WTC11 (cell line): Measurements from ENCODE around the gene TBC1D17. TPM values are rescaled to one million over a fixed set of nuclear protein-coding genes. Genes with fewer than 3 reads are reported as not detected.

ENCODE experiments used
- ATAC-seq: fragments of 200-7000 bp; cut with Tn5 transposase; 2 replicates; pipeline ENCODE4 v1.10.0; 2021; ENCODE audit warnings: mild to moderate bottlenecking, moderate library complexity
- CTCF ChIA-PET: fragments of 300-600 bp; sonication (Branson Sonifier 250); formaldehyde crosslinking; loops from one replicate; lab custom pipeline; 2021; ENCODE audit warnings: antibody characterized with exemption; lab: Charles Lee
- POLR2A ChIA-PET: fragments of 350-600 bp; sonication (Branson Sonifier 250); formaldehyde crosslinking; loops from one replicate; lab custom pipeline; 2021; ENCODE audit warnings: antibody characterized with exemption; lab: Charles Lee
- DNase-seq: peaks from one replicate; pipeline ENCODE4 v3.0.0; 2021; ENCODE audit warnings: low spot score
- H3K27ac Mint-ChIP-seq: 2 replicates; pipeline ENCODE4 v1.8.0; 2021; ENCODE audit warnings: mixed read lengths
- H3K27me3 Mint-ChIP-seq: 2 replicates; pipeline ENCODE4 v1.8.0; 2021; ENCODE audit warnings: low read depth, mild to moderate bottlenecking, moderate library complexity, mixed read lengths
- H3K36me3 Mint-ChIP-seq: 2 replicates; pipeline ENCODE4 v1.8.0; 2021; ENCODE audit warnings: mixed read lengths
- H3K4me1 Mint-ChIP-seq: 2 replicates; pipeline ENCODE4 v1.8.0; 2022; ENCODE audit warnings: mixed read lengths
- H3K4me3 Mint-ChIP-seq: 2 replicates; pipeline ENCODE4 v1.8.0; 2021; ENCODE audit warnings: mild to moderate bottlenecking, moderate library complexity, mixed read lengths
- H3K9me3 Mint-ChIP-seq: 2 replicates; pipeline ENCODE4 v1.8.0; 2021; ENCODE audit warnings: mixed read lengths
- ATF1 ChIP-seq: sonication (generic); formaldehyde crosslinking; IDR thresholded peaks from 2 replicates; pipeline ENCODE4 v1.8.1; 2023; ENCODE audit warnings: mild to moderate bottlenecking, moderate library complexity, missing genetic modification reagents
- CBFB ChIP-seq: sonication (generic); formaldehyde crosslinking; IDR thresholded peaks from 2 replicates; pipeline ENCODE4 v1.8.1; 2022; ENCODE audit warnings: mild to moderate bottlenecking, low read depth, missing genetic modification reagents
- ELF4 ChIP-seq: sonication (generic); formaldehyde crosslinking; IDR thresholded peaks from 2 replicates; pipeline ENCODE4 v1.8.1; 2022; ENCODE audit warnings: low read depth, mild to moderate bottlenecking, moderate library complexity, missing genetic modification reagents
- EMX1 ChIP-seq: fragments of 250-450 bp; sonication (Bioruptor Pico); IDR thresholded peaks from 2 replicates; pipeline ENCODE4 v1.8.0; 2021; ENCODE audit warnings: mild to moderate bottlenecking
- FOXK1 ChIP-seq: sonication (generic); formaldehyde crosslinking; IDR thresholded peaks from 2 replicates; pipeline ENCODE4 v1.8.0; 2022; ENCODE audit warnings: mild to moderate bottlenecking, moderate library complexity, missing genetic modification reagents
- FOXP1 ChIP-seq: sonication (generic); formaldehyde crosslinking; IDR thresholded peaks from 2 replicates; pipeline ENCODE4 v1.8.0; 2022; ENCODE audit warnings: missing genetic modification reagents, mild to moderate bottlenecking, moderate library complexity, borderline replicate concordance
- GRHL2 ChIP-seq: fragments of 250-450 bp; sonication (Bioruptor Pico); IDR thresholded peaks from 2 replicates; pipeline ENCODE4 v1.8.0; 2022; ENCODE audit warnings: mild to moderate bottlenecking, moderate library complexity; ENCODE audit not compliant: insufficient replicate concordance, severe bottlenecking
- KAT7 ChIP-seq: sonication (generic); formaldehyde crosslinking; IDR thresholded peaks from 2 replicates; pipeline ENCODE4 v1.8.1; 2023; ENCODE audit warnings: missing genetic modification reagents, mild to moderate bottlenecking, borderline replicate concordance
- NFATC4 ChIP-seq: fragments of 250-450 bp; sonication (Bioruptor Pico); IDR thresholded peaks from 2 replicates; pipeline ENCODE4 v1.9.0; 2021; ENCODE audit warnings: mild to moderate bottlenecking
- OVOL2 ChIP-seq: fragments of 250-450 bp; sonication (Bioruptor Pico); IDR thresholded peaks from 2 replicates; pipeline ENCODE4 v1.9.0; 2021; ENCODE audit warnings: mild to moderate bottlenecking, borderline replicate concordance
- PRRX2 ChIP-seq: fragments of 250-450 bp; sonication (Bioruptor Pico); IDR thresholded peaks from 2 replicates; pipeline ENCODE4 v1.8.0; 2021; ENCODE audit warnings: mild to moderate bottlenecking
- RELA ChIP-seq: sonication (generic); formaldehyde crosslinking; IDR thresholded peaks from 2 replicates; pipeline ENCODE4 v1.8.1; 2022; ENCODE audit warnings: missing genetic modification reagents, mild to moderate bottlenecking, borderline replicate concordance
- RORB ChIP-seq: fragments of 250-450 bp; sonication (Bioruptor Pico); IDR thresholded peaks from 2 replicates; pipeline ENCODE4 v1.9.0; 2021; ENCODE audit warnings: mild to moderate bottlenecking
- TEAD1 ChIP-seq: sonication (generic); formaldehyde crosslinking; IDR thresholded peaks from 2 replicates; pipeline ENCODE4 v1.8.0; 2022; ENCODE audit warnings: mild to moderate bottlenecking, missing genetic modification reagents
- ZBTB21 ChIP-seq: sonication (generic); formaldehyde crosslinking; IDR thresholded peaks from 2 replicates; pipeline ENCODE4 v1.8.1; 2023; ENCODE audit warnings: mild to moderate bottlenecking, missing genetic modification reagents, borderline replicate concordance
- ZNF219 ChIP-seq: sonication (generic); formaldehyde crosslinking; IDR thresholded peaks from 2 replicates; pipeline ENCODE4 v1.8.0; 2023; ENCODE audit warnings: missing genetic modification reagents, mild to moderate bottlenecking, borderline replicate concordance
- ZNF416 ChIP-seq: fragments of 250-450 bp; sonication (Bioruptor Pico); IDR thresholded peaks from 2 replicates; pipeline ENCODE4 v1.9.0; 2021; ENCODE audit warnings: mild to moderate bottlenecking, inconsistent platforms
- total RNA-seq: library from RNA; stranded (reverse); gene quantifications from 3 replicates; pipeline ENCODE4 v1.2.3, GENCODE V29; 2021
- TF ChIP-seq, protein P1 (sequence below): sonication (generic); formaldehyde crosslinking; IDR thresholded peaks from 2 replicates; pipeline ENCODE4 v1.8.1; 2023; ENCODE audit warnings: mild to moderate bottlenecking, moderate library complexity, missing genetic modification reagents
- TF ChIP-seq, protein P2 (sequence below): sonication (generic); formaldehyde crosslinking; IDR thresholded peaks from 2 replicates; pipeline ENCODE4 v1.8.1; 2023; ENCODE audit warnings: mild to moderate bottlenecking, missing genetic modification reagents, moderate library complexity
- TF ChIP-seq, protein P3 (sequence below): sonication (generic); formaldehyde crosslinking; IDR thresholded peaks from 2 replicates; pipeline ENCODE4 v1.8.0; 2022; ENCODE audit warnings: mild to moderate bottlenecking, missing genetic modification reagents
- TF ChIP-seq, protein P4 (sequence below): fragments of 200-600 bp; IDR thresholded peaks from 2 replicates; pipeline ENCODE4 v1.8.0; 2022; ENCODE audit warnings: antibody characterized with exemption
- TF ChIP-seq, protein P5 (sequence below): sonication (generic); formaldehyde crosslinking; IDR thresholded peaks from 2 replicates; pipeline ENCODE4 v1.8.0; 2022; ENCODE audit warnings: mild to moderate bottlenecking, missing genetic modification reagents

TBC1D17 gene
- total RNA-seq, 1 experiment from 2014 or later: 52.8 TPM

DNA sequence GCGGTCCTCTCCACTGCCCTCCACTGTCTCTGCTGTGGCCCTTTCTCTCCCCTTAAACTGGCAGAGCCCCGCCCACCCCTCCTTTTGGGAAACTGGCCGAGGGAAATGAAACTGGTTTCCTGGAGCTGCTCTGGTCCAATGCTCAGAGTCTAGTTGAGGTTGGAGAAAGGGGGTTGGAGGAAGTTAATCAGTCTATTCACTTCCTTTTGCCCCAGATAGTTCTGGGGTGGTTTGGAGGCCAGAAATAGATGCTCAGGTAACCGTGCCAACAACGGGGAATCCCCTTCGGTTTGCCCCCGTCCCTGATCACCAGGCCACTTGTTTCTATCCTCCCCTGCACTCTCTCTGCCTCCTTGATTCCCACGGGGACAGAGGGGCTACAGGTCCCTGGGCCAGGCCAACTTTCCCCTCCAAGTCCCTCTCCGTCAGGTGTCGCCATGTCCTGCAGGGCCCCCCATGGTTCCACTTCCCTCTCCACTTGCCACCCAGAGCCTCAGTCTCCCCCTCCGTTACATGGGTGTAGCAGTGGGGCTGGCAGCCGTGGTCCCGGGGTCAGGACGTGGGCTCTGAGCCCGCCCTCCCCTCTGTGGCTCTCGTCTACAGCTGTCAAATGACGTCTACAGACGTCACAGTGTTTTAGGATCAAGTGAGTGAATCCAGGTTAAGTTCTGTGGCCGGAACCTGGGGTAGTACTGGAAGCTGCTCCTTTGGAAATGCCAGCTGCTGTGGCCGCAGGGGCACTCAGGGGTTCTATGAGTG, 19.5 kb downstream of the TBC1D17 start, which contains the start of gene IL4I1:
Gene IL4I1, minus strand, starts transcription at position 25 of the 759 bp plus-strand sequence. CDS start 727 bp downstream, outside the sequence.
- no peak within 1 kb of the TSS for H3K4me3 Mint-ChIP-seq

DNA sequence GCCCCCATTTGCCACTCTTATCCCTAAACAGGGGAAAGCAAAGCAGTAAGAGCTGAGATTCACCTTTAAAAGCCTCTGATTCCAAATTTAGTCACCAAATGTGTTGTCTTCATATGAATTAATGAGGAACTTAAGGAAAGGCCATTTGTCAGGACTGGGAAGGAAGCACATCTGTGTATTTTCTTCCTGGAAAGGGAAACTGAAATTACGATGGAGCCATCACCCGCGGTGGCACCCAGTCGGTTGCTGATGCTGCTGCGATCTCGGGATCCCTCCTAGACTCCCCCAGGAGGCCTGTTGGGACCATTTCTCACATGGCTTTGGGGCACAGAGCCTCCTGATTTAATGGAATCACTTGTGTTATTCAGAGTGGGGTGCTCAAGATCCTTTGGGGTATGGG, 26.6 kb downstream of the TBC1D17 start:
- Mint-ChIP-seq H3K27me3 (no peaks in the 10 kb centered on the region), H3K27ac (no peak overlapping the region), H3K9me3 (no peaks in the 10 kb centered on the region), H3K4me1 (peaks cover 20% of the 10 kb centered on the region), H3K4me3 (no peak overlapping the region), H3K36me3 (peaks cover 29% of the 10 kb centered on the region)
- TF ChIP-seq ELF4: no peak
- no peak for TF ChIP-seq TEAD1 (CRISPR knock-in tag)
- no peak for TF ChIP-seq ZNF219
- TF ChIP-seq, protein P1, sequence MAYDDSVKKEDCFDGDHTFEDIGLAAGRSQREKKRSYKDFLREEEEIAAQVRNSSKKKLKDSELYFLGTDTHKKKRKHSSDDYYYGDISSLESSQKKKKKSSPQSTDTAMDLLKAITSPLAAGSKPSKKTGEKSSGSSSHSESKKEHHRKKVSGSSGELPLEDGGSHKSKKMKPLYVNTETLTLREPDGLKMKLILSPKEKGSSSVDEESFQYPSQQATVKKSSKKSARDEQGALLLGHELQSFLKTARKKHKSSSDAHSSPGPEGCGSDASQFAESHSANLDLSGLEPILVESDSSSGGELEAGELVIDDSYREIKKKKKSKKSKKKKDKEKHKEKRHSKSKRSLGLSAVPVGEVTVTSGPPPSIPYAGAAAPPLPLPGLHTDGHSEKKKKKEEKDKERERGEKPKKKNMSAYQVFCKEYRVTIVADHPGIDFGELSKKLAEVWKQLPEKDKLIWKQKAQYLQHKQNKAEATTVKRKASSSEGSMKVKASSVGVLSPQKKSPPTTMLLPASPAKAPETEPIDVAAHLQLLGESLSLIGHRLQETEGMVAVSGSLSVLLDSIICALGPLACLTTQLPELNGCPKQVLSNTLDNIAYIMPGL (CRISPR knock-in tag): no peak
- no peak for TF ChIP-seq ZBTB21 (CRISPR knock-in tag)
- DNase-seq: no peak
- POLR2A ChIA-PET: no interaction called here
- ATAC-seq: no peak
- CTCF ChIA-PET: no interaction called here

More for the DNA sequence above, 19.5 kb downstream of the TBC1D17 start, which contains the start of gene IL4I1:
- peak; percentile 27; the same call in 1 of the 2 replicates for ATAC-seq
- POLR2A ChIA-PET: no interaction called here
- no peak for DNase-seq
- H3K4me1 Mint-ChIP-seq: peaks cover 4% of the 10 kb centered on the region
- TF ChIP-seq FOXK1 (CRISPR knock-in tag): no peak
- TF ChIP-seq PRRX2 (CRISPR knock-in tag): no peak
- no peak for TF ChIP-seq RORB (CRISPR knock-in tag)
- TF ChIP-seq ATF1 (CRISPR knock-in tag): no peak
- no peak for TF ChIP-seq GRHL2
- TF ChIP-seq, protein P2, sequence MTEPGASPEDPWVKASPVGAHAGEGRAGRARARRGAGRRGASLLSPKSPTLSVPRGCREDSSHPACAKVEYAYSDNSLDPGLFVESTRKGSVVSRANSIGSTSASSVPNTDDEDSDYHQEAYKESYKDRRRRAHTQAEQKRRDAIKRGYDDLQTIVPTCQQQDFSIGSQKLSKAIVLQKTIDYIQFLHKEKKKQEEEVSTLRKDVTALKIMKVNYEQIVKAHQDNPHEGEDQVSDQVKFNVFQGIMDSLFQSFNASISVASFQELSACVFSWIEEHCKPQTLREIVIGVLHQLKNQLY (CRISPR knock-in tag): no peak
- TF ChIP-seq FOXP1 (CRISPR knock-in tag): no peak
- TF ChIP-seq KAT7 (CRISPR knock-in tag): no peak
- no peak for TF ChIP-seq RELA (CRISPR knock-in tag)
- TF ChIP-seq NFATC4 (CRISPR knock-in tag): no peak
- no peak for TF ChIP-seq CBFB (CRISPR knock-in tag)
- TF ChIP-seq, protein P3, sequence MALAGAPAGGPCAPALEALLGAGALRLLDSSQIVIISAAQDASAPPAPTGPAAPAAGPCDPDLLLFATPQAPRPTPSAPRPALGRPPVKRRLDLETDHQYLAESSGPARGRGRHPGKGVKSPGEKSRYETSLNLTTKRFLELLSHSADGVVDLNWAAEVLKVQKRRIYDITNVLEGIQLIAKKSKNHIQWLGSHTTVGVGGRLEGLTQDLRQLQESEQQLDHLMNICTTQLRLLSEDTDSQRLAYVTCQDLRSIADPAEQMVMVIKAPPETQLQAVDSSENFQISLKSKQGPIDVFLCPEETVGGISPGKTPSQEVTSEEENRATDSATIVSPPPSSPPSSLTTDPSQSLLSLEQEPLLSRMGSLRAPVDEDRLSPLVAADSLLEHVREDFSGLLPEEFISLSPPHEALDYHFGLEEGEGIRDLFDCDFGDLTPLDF (CRISPR knock-in tag): no peak
- TF ChIP-seq OVOL2 (CRISPR knock-in tag): no peak
- TF ChIP-seq, protein P4, sequence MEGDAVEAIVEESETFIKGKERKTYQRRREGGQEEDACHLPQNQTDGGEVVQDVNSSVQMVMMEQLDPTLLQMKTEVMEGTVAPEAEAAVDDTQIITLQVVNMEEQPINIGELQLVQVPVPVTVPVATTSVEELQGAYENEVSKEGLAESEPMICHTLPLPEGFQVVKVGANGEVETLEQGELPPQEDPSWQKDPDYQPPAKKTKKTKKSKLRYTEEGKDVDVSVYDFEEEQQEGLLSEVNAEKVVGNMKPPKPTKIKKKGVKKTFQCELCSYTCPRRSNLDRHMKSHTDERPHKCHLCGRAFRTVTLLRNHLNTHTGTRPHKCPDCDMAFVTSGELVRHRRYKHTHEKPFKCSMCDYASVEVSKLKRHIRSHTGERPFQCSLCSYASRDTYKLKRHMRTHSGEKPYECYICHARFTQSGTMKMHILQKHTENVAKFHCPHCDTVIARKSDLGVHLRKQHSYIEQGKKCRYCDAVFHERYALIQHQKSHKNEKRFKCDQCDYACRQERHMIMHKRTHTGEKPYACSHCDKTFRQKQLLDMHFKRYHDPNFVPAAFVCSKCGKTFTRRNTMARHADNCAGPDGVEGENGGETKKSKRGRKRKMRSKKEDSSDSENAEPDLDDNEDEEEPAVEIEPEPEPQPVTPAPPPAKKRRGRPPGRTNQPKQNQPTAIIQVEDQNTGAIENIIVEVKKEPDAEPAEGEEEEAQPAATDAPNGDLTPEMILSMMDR: no peak
- TF ChIP-seq ZNF416 (CRISPR knock-in tag): no peak
- TF ChIP-seq, protein P5, sequence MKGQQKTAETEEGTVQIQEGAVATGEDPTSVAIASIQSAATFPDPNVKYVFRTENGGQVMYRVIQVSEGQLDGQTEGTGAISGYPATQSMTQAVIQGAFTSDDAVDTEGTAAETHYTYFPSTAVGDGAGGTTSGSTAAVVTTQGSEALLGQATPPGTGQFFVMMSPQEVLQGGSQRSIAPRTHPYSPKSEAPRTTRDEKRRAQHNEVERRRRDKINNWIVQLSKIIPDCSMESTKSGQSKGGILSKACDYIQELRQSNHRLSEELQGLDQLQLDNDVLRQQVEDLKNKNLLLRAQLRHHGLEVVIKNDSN (CRISPR knock-in tag): no peak
- no peak for TF ChIP-seq EMX1
- TF ChIP-seq, all 79 proteins: peak for 0
- Mint-ChIP-seq H3K36me3 (no peaks in the 10 kb centered on the region), H3K27me3 (peaks cover 23% of the 10 kb centered on the region), H3K27ac (no peak within 1 kb of the TSS), H3K9me3 (no peaks in the 10 kb centered on the region)
- CTCF ChIA-PET: no interaction called here
